Uterus (tissue), 4 donors: ENCODE measurements around the gene HIPK2. TPM values are rescaled to one million over a fixed set of nuclear protein-coding genes. Genes with fewer than 3 reads are reported as not detected.

Experiments
- DNase-seq, 2 donors: peaks; one replicate each; pipeline ENCODE4 v3.0.0-alpha.2; 2019 to 2020
- H3K27ac ChIP-seq, 2 donors: fragments of 200-600 bp; sonication (generic); 1 replicate in 1 of 2; 2 replicates in 1 of 2; pipeline ENCODE4 v1.5.1; 2016 to 2018
- H3K27me3 ChIP-seq, 2 donors: fragments of 200-600 bp; sonication (generic); one replicate each; pipeline ENCODE4 v1.5.1; 2018 to 2019; ENCODE audit warnings: control low read depth in 1 of 2
- H3K36me3 ChIP-seq, 2 donors: fragments of 200-600 bp; sonication (generic); one replicate each; pipeline ENCODE4 v1.5.1; 2019; ENCODE audit warnings: control low read depth in 1 of 2
- H3K4me1 ChIP-seq, 2 donors: fragments of 200-600 bp; sonication (generic); one replicate each; pipeline ENCODE4 v1.5.1; 2018 to 2019; ENCODE audit warnings: control low read depth in 1 of 2
- H3K4me3 ChIP-seq, 2 donors: fragments of 200-600 bp; sonication (generic); 1 replicate in 1 of 2; 2 replicates in 1 of 2; pipeline ENCODE4 v1.5.1; 2018 to 2019; ENCODE audit warnings: mild to moderate bottlenecking in 1 of 2
- H3K9me3 ChIP-seq, 2 donors: fragments of 200-600 bp; sonication (generic); one replicate each; pipeline ENCODE4 v1.5.1; 2019; ENCODE audit warnings: control low read depth in 1 of 2
- POLR2A ChIP-seq, 2 donors: fragments of 450-650 bp; IDR thresholded peaks; one replicate each; pipeline ENCODE4 v1.6.1; 2016; ENCODE audit warnings: antibody characterized with exemption in 2 of 2, mild to moderate bottlenecking in 1 of 2, moderate library complexity in 1 of 2
- intact Hi-C: fragments of 100-400 bp; cut with DNase I; formaldehyde crosslinking; loops from one replicate; pipeline ENCODE4 v1.15.1; 2023; ENCODE audit warnings: low total_unique reads
- total RNA-seq, 4 donors: library from RNA; depleted of rRNA in 3 of 4; stranded (reverse); fragments of >200 nt in 3 of 4; gene quantifications; one replicate each; pipeline versions ENCODE4 v1.1.0 to v1.2.4, GENCODE V29; 2014 to 2023
- TF ChIP-seq, protein P1 (sequence below), 4 experiments: fragments of 200-600 bp in 2 of 4; fragments of 450-650 bp in 2 of 4; sonication (generic) in 2 of 4; IDR thresholded peaks; one replicate each; pipeline ENCODE4 v1.5.1; 2016 to 2019; ENCODE audit warnings: antibody characterized with exemption in 4 of 4, mild to moderate bottlenecking in 2 of 4, moderate library complexity in 1 of 4
- donor health status: DM: yes; HTN: yes; CAD: no.

The HIPK2 gene
- total RNA-seq, 4 donors from 2014 or later, result 9.4 to 65.8 (median 19.2) TPM

DNA sequence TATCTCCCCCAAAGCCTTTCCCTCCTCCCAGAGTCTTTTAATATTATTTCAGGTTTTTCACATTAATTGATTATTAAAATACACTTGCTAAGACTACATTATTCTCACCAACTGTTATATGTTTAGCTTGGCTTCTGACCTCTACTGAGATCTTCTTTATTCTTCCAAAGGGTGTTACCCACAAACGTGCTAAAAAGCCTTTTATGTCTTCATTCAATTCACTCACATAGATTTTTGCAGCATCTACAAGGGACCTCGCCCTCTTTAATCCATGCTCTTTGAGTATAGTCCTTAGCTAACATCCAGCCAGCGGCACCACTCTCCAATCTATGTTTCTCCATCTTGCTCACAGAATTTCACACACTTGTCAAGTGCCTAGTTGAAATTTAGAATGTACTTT is 115.9 kb downstream of the HIPK2 start:
- no peaks in the 10 kb centered on the region for H3K27me3 ChIP-seq
- H3K36me3 ChIP-seq, result no peaks in the 10 kb centered on the region
- TF ChIP-seq, protein P1, sequence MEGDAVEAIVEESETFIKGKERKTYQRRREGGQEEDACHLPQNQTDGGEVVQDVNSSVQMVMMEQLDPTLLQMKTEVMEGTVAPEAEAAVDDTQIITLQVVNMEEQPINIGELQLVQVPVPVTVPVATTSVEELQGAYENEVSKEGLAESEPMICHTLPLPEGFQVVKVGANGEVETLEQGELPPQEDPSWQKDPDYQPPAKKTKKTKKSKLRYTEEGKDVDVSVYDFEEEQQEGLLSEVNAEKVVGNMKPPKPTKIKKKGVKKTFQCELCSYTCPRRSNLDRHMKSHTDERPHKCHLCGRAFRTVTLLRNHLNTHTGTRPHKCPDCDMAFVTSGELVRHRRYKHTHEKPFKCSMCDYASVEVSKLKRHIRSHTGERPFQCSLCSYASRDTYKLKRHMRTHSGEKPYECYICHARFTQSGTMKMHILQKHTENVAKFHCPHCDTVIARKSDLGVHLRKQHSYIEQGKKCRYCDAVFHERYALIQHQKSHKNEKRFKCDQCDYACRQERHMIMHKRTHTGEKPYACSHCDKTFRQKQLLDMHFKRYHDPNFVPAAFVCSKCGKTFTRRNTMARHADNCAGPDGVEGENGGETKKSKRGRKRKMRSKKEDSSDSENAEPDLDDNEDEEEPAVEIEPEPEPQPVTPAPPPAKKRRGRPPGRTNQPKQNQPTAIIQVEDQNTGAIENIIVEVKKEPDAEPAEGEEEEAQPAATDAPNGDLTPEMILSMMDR (IDR thresholded peaks at IDR 0.05), result no peak
- TF ChIP-seq POLR2A (IDR thresholded peaks at IDR 0.05), result no peak
- no peak overlapping the region for H3K27ac ChIP-seq
- no peak for DNase-seq
- intact Hi-C loops, result no loop called here
- H3K9me3 ChIP-seq, result no peaks in the 10 kb centered on the region
- no peak overlapping the region for H3K4me3 ChIP-seq
- H3K4me1 ChIP-seq, result peaks cover 0 to 4% of the 10 kb centered on the region in 2 donors

DNA sequence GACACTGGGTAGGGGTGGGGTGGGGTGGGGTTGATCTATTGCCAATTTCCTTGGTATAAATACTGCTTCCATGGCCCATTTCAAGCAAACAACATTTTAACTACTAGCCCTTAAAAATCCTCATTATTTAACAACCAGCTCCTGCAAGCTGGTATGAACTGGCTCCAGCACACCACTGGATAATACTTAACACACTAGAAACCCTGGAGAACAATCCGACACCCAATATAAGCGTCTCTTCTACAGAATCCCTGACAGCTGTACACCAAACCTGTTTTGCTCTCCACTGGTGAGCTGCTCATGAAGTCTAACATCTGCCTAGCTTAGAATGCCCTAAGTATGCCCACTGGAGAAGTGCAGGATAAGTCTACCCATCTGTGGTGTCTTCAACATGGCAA is 116.8 kb downstream of the HIPK2 start:
- intact Hi-C loops, result no loop called here
- peak overlapping the region; percentile 45 to 64 for H3K27ac ChIP-seq

DNA sequence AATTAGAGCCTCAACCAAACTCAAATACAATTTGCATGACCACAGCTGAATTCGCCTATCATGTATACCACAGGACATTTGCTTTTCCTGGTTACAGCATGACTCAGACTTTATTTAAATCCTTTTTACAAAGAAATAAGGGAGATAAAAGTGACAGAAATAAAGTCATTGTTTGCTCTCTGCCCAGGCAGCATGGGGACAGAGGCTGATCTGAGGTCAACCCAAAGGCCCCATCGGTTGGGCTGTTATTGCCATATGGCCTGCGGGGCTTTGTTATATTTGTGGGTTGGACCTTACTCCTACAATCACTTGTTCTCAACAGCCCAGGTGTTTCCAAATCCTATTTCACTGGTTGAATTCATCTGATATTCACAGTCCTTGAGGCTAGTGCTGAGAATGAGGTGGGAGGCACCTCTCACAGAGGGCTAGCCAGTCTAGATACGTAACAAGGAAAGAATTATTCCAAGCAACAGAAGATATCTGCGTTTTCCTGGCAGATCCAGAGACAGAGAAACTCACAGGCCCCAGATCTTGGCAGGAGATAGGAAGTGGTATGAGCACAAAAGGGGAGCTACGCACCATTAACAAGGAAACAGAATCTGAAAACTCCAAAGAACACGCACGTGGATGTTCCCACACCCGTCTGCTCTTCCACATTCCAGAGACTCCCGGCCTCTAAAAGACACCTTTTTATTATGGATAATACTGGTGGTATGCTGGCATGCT is 117.3 kb downstream of the HIPK2 start:
- Histone ChIP-seq H3K4me3 (no peak overlapping the region), H3K27ac (peak overlapping the region; percentile 45 to 64), H3K4me1 (peaks cover 0 to 4% of the 10 kb centered on the region in 2 donors), H3K9me3 (no peaks in the 10 kb centered on the region), H3K27me3 (no peaks in the 10 kb centered on the region), H3K36me3 (no peaks in the 10 kb centered on the region)
- TF ChIP-seq, protein P1 (IDR thresholded peaks at IDR 0.05), result no peak
- no peak for TF ChIP-seq POLR2A (IDR thresholded peaks at IDR 0.05)
- intact Hi-C loops, result no loop called here
- DNase-seq, result no peak

More for the DNA sequence above, 116.8 kb downstream of the HIPK2 start:
- no peaks in the 10 kb centered on the region for H3K36me3 ChIP-seq
- no peaks in the 10 kb centered on the region for H3K9me3 ChIP-seq
- DNase-seq, result no peak
- TF ChIP-seq, protein P1 (IDR thresholded peaks at IDR 0.05), result no peak
- H3K4me1 ChIP-seq, result peaks cover 0 to 4% of the 10 kb centered on the region in 2 donors
- no peak overlapping the region for H3K4me3 ChIP-seq
- H3K27me3 ChIP-seq, result no peaks in the 10 kb centered on the region

DNA sequence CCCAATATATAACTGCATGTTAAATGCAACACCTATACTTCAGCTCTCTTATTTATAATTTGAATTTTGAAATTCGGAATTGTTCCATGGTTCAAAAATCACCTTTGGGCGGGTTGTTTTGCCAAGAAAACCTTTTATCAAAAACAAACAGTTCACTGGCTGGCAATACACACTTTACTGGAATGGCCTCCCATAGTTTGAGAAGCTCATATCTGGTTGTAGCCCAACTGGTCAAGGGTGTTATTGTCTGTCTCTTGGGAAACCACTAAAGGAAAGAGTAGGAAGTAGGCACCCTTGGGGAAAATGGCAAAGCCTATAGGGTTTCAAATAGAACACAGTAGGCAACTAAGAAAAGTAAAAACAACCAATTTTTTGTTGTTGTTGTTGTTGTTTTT is 117.9 kb downstream of the HIPK2 start:
- no peaks in the 10 kb centered on the region for H3K9me3 ChIP-seq
- no peak for TF ChIP-seq POLR2A (IDR thresholded peaks at IDR 0.05)
- TF ChIP-seq, protein P1 (IDR thresholded peaks at IDR 0.05), result no peak
- intact Hi-C loops, result loop anchor here (10.0 kb wide), 1 partner anchor 115 kb away; the partner anchor contains the start of gene HIPK2
- H3K4me1 ChIP-seq, result peaks cover 0 to 4% of the 10 kb centered on the region in 2 donors
- H3K27ac ChIP-seq, result peak overlapping the region; percentile 45 to 64
- no peaks in the 10 kb centered on the region for H3K36me3 ChIP-seq
- no peak overlapping the region for H3K4me3 ChIP-seq
- H3K27me3 ChIP-seq, result no peaks in the 10 kb centered on the region
- DNase-seq, result no peak

DNA sequence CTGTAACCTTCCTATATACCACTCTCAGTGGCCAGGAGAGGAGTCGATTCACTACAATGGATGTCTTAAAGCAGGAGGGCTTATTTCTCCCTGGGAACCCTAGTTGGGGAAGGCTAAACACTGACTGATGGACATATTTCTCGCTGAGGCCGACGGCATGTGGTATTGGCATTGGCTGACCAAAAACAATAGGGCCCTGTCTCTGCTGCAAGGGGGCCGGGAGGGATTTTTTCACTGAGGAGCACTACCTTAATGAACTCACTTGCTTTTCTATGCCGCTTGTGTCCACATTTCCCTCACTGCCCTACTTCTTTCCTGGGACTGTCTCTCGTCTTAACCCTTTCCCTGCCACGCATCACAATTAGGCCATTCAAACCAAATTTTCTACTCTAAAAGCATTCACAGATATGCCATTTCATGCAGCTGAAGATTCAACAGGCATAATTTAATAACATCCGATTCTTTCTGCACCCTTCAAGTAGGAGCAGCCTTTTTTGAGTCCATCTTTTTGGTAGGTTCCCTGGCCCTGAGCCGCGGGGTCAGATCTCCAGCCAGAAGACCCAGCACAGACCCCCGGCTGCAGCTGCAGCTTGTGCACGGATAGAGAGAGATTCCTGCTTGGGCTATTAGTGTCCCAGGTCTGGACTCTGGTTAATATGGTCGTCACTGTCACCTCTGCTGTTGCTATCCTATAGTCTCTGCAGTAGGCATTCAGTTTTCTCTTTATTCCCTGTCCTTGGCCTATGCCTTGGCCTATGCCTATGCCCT is 118.7 kb downstream of the HIPK2 start:
- H3K27ac ChIP-seq, result no peak overlapping the region
- no peaks in the 10 kb centered on the region for H3K36me3 ChIP-seq
- no peaks in the 10 kb centered on the region for H3K9me3 ChIP-seq
- no peak overlapping the region for H3K4me3 ChIP-seq
- no peaks in the 10 kb centered on the region for H3K27me3 ChIP-seq
- DNase-seq, result no peak
- TF ChIP-seq, protein P1 (IDR thresholded peaks at IDR 0.05), result no peak
- TF ChIP-seq POLR2A (IDR thresholded peaks at IDR 0.05), result no peak
- H3K4me1 ChIP-seq, result peaks cover 0 to 4% of the 10 kb centered on the region in 2 donors
- intact Hi-C loops, result loop anchor here (10.0 kb wide), 1 partner anchor 116 kb away; the partner anchor contains the start of gene HIPK2
